Measurements from ENCODE around the gene ADAT3.
A peak's percentile ranks its signal among the peaks of the same experiment; 100 is the strongest.

ADAT3 gene

GRCh38 chr19:1942934-1943555 lies 37.8 kb downstream of the ADAT3 start:
- DNase-seq = no peak

GRCh38 chr19:1943661-1944087 lies 38.5 kb downstream of the ADAT3 start:
- DNase-seq = no peak

- no peak for DNase-seq
Observed at GRCh38 chr19:1944088-1944915, 39.1 kb downstream of the ADAT3 start.

- no peak for DNase-seq
Observed at GRCh38 chr19:1944916-1945561, 39.8 kb downstream of the ADAT3 start.

- DNase-seq = peak; percentile 30
Observed at GRCh38 chr19:1945899-1946298, 40.7 kb downstream of the ADAT3 start.

GRCh38 chr19:1947651-1948209 lies 42.5 kb downstream of the ADAT3 start:
- DNase-seq = no peak

GRCh38 chr19:1949304-1950101 lies 44.3 kb downstream of the ADAT3 start:
- DNase-seq = no peak

- no peak for DNase-seq
Observed at GRCh38 chr19:1950640-1951039, 45.4 kb downstream of the ADAT3 start.

- DNase-seq = no peak
Observed at GRCh38 chr19:1952635-1953034, 47.4 kb downstream of the ADAT3 start.

GRCh38 chr19:1953037-1953436 lies 47.8 kb downstream of the ADAT3 start:
- DNase-seq = no peak

- DNase-seq = no peak
Observed at GRCh38 chr19:1953441-1954094, 48.4 kb downstream of the ADAT3 start.

- no peak for DNase-seq
Observed at GRCh38 chr19:1954532-1954933, 49.3 kb downstream of the ADAT3 start.

- no peak for DNase-seq
Observed at GRCh38 chr19:1955171-1956121, 50.2 kb downstream of the ADAT3 start.

- DNase-seq = no peak
Observed at GRCh38 chr19:1956122-1956494, 50.9 kb downstream of the ADAT3 start.

GRCh38 chr19:1956868-1957492 lies 51.8 kb downstream of the ADAT3 start:
- no peak for DNase-seq

GRCh38 chr19:1957562-1958248 lies 52.5 kb downstream of the ADAT3 start:
- DNase-seq = no peak

- DNase-seq = no peak
Observed at GRCh38 chr19:1959928-1960589, 54.9 kb downstream of the ADAT3 start.

- no peak for DNase-seq
Observed at GRCh38 chr19:1961000-1961883, 56.0 kb downstream of the ADAT3 start.

All from activated naive CD4-positive, alpha-beta T cell treated with Interleukin-2 at 50 U/mL for 16 hours (primary cell).